Stimulated activated CD4-positive, alpha-beta T cell treated with anti-CD3 and anti-CD28 coated beads, Interleukin-12 subunit alpha, Interleukin-12 subunit beta, amount 100 ng/mL, for 48 hours (primary cell): ENCODE results near the gene NPIPB2.
"Not testable (repeated sequence)": the region's sequence is repeated elsewhere in the genome, so short reads cannot be mapped to it uniquely, and the experiment has no call there.

Experiments used
- DNase-seq, 3 donors: peaks; one replicate each; pipeline ENCODE4 v3.0.0-alpha.2; 2020; ENCODE audit warnings: low read depth in 2 of 3, low spot score in 1 of 3

The NPIPB2 gene

DNA sequence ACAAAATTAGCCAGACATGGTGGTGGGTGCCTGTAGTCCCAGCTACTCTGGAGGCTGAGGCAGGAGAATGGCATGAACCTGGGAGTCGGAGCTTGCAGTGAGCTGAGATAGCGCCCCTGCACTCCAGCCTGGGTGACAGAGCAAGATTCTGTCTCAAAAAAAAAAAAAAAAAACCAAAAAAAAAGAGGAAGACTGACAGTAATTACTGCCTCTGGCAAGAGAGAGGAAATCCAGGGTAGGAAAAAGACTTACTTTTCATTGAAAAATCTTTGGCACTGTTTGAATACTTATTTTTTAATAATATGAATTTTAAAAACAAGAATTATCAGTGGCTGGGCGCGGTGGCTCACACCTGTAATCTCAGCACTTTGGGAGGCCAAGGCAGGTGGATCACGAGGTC, 20.6 kb upstream of the NPIPB2 start:
- DNase-seq, result not testable (repeated sequence)

DNA sequence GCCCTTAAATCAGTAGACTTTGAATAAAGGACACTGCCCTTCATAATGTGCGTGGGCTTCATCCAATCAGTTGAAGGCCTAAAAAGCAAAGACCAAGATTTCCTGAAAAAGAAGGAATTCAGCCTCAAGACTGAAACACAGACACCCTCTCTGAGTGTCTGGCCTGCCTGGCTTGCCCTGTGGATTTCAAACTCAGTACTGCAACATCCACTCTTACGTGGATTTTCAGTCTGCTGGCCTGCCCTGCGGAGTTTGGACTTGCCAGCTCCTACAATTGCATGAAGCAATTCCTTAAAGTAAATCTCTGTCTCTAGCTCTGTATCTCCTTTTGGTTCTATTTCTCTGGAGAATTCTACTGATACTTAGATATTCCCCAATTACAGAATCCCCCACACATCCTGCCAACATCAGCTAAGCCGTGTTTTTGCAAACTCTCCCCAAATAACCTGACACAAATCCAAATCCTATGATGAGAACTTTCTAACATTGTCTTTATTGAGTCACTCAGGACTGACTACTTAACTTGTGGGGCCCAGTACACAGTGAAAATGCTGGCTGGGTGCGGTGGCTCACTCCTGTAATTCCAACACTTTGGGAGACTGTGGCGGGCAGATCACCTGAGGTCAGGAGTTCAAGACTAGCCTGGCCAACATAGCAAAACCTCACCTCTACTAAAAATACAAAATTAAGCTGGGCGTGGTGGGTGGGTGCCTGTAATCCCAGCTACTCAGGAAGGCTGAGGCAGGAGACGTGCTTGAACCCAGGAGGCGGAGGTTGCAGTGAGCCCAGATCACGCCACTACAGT, 15.9 kb upstream of the NPIPB2 start:
- no peak for DNase-seq

DNA sequence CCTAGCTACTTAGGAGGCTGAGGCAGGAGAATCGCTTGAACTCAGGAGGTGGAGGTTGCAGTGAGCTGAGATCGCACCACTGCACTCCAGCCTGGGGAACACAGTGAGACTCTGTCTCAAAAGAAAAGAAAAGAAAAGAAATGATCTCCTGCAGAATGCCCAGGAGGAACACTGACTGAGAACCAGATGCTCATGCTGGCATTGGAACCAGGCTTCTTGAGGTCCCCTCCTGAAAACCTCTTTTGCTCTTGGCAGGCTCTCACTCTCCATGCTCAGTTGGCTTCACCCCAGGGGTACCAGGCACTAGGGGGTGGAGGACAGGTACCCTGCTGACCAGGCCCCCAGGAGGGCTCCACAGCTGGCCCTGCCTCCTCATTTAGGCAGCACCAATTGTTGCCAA, 14.7 kb upstream of the NPIPB2 start:
- DNase-seq, result no peak

GRCh38 chr16:11955713-11956123, 13.9 kb upstream of the NPIPB2 start:
- no peak for DNase-seq

GRCh38 chr16:11953576-11953975, 11.7 kb upstream of the NPIPB2 start:
- not testable (repeated sequence) for DNase-seq

- no peak for DNase-seq
Observed at GRCh38 chr16:11950388-11950787, 8.5 kb upstream of the NPIPB2 start.

DNA sequence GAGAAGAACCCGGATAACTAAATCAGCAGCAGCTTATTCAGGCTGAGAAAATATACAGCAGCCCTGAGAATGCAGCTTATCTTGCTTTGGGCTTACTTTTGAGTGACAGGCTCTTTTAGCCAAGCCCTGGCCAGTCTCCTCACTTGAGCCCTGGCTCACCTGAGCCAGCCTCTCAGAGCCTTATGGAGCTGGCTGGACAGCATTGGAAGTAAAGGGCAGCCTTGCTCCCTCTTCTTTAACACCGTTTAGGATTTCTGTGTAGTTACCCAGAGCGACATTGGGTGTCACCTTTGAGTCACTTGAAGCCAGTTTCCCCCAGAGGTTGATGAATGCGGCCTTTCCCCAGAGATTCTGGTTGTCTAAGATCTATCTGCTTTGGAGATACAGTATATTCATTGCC, 7.7 kb upstream of the NPIPB2 start:
- peak in 1 of 3 donors; percentile 5 for DNase-seq

GRCh38 chr16:11948819-11949218, 7.0 kb upstream of the NPIPB2 start:
- DNase-seq, result no peak

DNA sequence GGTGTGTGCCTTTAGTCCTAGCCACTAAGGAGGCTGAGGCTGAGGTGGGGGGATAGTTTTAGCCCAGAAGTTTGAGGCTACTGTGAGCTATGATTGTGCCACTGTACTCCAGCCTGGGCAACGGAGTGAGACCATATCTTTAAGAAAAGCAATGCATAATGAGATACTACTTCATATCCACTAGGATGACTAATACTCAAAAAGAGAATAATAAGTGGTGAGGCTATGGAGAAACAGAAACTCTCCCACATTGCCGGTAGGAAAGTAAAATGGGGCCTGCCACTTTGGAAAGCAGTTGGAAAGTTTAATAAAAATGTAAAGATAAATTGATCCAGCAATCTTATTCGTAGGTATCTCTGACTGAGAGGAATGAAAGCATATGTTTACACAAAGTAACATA, 4.6 kb upstream of the NPIPB2 start:
- no peak for DNase-seq

DNA sequence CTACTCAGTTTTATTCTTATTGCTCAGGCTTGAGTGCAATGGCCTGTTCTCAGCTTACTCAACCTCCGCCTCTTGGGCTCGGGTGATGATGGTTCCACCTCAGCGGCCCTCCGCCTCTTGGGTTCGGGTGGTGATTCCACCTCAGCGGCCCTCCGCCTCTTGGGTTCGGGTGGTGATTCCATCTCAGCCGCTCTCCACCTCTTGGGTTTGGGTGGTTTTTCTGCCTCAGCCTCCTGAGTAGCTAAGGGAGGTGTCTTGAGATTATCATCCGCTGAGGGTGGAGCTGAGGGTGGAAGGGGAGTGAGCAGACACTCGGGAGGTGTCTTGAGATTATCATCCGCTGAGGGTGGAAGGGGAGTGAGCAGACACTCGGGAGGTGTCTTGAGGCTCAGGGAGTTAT, 14.5 kb downstream of the NPIPB2 start:
- not testable (repeated sequence) for DNase-seq

DNA sequence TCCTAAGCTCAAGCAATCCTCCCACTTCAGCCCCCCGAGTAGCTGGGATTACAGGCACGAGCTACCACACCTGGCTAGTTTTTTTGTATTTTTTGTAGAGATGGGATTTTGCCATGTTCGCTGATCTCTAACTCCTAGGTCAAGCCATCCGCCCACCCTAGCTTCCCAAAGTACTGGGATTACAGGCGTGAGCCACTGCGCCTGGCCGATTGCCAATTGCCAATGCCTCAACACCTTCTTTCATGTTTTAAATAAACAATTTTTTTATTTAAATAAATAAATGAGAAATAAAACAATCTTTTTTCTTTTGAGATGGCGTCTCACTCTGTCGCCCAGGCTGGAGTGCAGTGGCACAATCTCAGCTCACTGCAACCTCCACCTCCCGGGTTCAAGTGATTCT, 17.8 kb downstream of the NPIPB2 start:
- not testable (repeated sequence) for DNase-seq

GRCh38 chr16:11916524-11917285, 25.1 kb downstream of the NPIPB2 start:
- DNase-seq, result no peak

GRCh38 chr16:11915644-11916523, 26.0 kb downstream of the NPIPB2 start, which contains the start of gene GSPT1:
Gene GSPT1 (minus strand): TSS chr16:11915956. CDS start chr16:11915720, 236 bp downstream.
- peak; percentile 98 to 99 (median 99) for DNase-seq

GRCh38 chr16:11915114-11915643, 26.7 kb downstream of the NPIPB2 start:
- peak in 2 of 3 donors; percentile 12 to 16 for DNase-seq

GRCh38 chr16:11914210-11915113, 27.4 kb downstream of the NPIPB2 start:
- peak in 2 of 3 donors; percentile 10 to 12 for DNase-seq

DNA sequence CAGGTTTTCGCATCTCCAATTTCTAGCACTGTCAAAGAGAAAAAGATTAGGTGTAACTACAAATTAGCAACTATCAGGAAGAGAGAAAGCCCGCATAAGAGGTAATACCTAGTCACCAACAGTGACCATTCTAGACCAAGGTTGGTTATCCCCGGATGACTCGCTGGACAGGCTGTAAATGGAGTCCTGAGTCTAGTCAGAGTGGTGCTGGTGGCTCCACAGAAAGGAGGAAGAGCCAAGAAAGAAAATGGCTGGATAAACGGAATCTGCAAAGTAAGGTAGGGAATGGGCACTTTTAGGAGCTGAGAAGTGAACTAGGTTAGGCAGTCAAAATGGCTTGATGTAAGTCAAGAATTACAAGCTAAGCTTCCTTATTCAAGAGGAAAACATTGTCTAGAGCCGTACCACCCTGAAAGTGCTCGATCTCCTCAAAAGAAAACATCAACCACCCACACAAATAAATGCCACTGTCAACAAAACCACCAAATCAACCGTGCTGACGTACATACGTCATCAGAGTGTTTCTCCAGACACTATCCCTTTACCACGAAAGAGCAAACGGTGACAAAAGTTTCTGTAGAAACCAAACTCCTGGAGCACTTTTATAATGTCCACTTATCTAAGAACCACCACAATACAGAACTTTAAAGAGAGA, 28.3 kb downstream of the NPIPB2 start:
- no peak for DNase-seq

GRCh38 chr16:11909653-11910545, 31.9 kb downstream of the NPIPB2 start:
- DNase-seq, result no peak
